Stimulated activated CD4-positive, alpha-beta T cell treated with anti-CD3 and anti-CD28 coated beads, TNF-alpha, amount 100 ng/mL, for 1 hour (primary cell): ENCODE results near the gene RCBTB2.

Experiments
- DNase-seq, 3 donors: peaks; one replicate each; pipeline ENCODE4 v3.0.0-alpha.2; 2020; ENCODE audit warnings: low read depth in 3 of 3, low spot score in 1 of 3

Gene RCBTB2

DNA sequence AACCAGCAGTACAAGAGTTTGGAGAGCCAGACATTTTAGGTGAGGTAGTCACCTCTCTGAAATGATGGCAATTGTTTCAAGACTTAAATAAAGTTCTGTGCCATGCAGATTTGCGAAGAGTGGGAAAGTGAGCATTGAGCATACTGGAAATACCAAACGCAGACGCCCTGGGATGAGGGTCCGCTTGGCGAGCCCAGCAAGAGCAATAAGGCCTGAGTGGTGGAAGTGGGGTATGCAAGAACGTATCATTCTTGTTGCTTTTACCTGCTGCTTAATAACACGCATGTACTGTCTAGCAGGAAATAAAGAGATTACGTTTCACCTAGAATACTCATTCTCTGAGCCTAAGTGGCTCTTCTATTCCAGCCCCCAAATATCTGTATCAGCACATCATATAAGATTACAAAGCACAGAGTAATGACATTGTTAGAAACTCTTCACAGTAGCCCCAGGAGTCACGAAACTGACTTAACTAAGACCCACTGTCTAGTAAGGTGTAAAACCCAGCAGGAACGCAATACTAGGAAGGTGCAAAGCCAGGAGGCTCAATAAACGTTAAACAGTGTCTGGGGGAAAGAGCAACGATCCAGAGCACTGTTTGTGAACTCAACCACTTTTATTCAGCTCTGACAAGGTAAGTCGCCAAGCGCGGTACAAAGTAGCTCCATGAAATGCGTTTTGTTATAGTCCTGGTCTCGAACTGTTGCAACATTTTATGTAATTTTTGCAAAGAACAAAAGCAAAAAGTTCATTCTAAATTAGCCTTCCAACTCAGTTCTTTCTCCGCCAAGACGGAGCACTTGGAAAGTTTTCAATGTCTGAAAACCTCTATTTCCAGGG lies 1.2 kb downstream of the RCBTB2 start:
- DNase-seq = no peak

DNA sequence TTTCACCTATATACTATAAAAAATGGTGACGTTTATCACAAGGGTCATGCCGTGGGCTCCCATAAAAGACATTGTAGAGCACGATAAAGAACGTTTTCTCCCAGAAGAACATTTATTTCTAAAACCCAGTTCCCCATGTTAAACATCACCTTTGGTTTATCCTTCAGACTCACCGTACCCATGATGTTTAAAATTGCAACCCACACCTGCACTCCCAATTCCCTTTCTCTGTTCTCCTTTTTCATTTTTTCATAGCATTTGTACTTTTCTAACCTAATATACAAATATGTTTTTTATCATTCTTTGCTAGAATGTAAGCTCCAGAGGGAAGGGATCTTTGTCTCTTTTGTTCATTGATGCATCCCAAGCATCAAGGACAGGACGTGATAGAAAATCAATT lies 2.0 kb downstream of the RCBTB2 start:
- DNase-seq = no peak

DNA sequence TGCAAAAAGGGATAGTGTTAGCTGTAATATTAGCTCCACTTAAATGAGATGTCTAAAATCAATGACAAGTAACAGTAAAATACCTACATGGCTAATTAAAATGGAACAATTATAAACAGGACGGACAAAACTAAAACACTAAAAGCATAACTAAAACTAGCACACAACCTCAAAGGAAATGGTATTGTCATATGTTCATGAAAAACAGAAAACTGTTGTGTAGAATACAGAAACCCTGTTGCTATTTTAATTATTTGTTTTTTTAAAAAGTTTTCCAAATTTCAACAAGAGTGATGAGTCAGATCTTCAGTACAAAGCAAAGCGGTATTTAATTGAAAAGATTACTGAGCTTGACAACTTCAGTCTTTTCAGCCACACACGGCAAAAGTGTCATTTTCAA lies 4.2 kb downstream of the RCBTB2 start:
- DNase-seq = no peak

DNA sequence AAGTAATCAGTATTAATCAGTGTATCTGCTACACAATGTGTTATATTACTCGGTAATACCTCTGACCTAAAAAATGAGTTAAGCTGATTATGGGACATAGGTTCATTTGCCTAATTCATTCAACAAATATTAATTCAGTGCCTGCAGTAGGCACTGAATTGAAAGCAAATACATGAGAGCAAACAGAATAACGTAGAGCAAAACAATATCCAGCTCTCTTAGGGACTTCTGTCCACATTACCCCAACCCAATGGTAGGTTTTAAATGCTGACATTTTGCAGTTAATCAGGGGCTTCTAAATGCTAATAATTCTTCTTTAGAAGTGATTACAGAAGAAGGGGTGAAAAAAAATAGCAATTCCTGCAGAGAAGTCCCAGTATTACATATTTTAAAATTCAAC lies 4.9 kb downstream of the RCBTB2 start:
- no peak for DNase-seq

DNA sequence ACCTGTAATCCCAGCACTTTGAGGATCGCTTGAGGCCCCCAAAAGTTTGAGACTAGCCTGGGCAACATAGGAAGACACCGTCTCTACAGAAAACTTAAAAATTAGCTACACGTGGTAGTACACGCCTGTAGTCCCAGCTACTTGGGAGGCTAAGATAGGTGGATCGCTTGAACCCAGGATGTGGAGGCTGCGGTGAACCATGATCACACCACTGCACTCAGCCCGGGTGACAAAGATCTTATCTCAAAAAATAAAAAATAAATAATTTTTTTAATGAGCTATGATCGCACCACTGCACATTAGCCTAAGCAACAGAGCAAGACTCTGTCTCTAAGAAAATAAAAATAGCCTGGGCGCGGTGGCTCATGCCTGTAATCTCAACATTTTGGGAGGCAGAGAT lies 6.6 kb downstream of the RCBTB2 start:
- DNase-seq = no peak

DNA sequence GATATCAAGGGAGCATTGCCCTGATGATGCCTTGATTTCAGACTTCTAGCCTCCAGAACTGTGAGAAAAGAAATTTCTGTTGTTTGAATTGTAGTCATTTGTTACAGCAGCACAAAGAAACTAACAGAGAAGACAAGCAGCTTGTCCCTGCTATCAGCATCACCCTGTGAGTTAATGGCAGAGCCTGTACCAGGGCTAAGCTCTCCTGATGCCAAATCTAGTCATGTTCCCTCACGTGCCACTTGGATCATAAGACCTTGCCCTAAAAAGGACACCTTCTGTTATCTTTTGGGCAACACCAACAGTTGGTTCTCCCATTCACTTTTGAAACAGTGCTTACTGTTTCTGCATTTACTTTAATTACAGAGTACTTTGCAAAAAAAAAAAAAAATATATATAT lies 14.8 kb downstream of the RCBTB2 start:
- DNase-seq = no peak

DNA sequence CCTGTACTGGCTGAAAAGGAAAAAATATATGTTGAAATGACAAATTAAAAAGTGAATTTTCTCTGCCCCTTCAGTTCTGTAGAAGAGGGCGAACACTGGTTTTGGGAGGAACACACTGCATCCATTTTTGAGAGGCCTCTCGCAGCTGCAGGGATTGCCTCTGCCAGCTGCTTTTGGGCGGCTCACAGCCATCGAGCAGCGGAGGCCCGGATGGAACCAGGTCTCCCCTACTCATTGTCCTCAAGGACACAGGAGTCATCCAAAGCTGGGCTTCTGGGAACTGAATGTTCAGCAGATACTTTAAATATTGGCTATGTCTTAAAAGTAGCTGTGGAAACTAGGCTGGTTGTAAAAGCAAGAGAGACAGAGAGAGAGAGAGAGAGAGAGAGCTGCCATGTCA lies 17.1 kb downstream of the RCBTB2 start:
- DNase-seq = no peak

DNA sequence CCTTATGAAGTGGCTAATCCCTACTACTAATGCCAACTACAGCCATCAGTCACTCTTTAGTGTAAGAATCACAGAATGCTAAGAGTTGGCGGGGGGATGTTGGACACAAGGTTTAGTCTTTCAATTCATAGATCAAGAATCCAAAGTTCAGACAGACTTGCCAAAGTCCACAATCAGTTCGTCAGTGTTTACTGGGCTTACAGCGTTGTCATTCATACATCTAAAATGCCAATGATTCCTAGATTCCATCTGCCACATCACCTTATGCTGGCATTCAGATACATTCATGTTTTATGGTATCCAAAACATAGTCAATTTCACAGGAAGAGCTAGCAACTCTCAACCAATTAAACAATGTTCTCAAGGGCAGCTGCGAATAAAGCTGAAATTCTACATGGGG lies 18.1 kb downstream of the RCBTB2 start:
- no peak for DNase-seq

DNA sequence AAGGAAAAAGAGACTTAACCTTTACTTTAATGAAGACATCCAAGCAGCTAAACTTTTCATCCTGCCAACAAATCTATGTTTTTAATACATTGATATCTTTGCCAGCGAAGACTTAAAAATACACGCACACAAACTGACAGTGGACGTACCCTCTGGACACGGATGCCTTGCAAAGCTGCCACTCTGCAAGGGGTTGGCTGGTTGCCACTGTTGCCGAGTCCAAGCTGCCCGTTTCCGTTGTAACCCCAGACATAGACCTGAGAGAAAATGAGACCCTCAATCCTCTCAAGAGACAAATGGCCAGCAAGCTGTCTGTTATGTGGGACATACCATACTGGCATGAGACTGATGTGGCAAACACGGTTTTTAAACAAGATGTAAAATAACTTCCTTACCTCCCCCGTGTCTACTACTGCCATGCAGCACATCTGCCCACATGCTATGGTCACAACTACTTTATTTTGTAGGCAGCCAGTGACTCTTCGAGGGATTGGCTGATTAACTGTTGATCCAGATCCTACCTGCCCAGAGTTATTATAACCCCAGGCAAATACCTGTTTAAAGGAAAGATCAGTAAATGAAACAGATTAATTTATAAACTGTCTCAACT lies 21.2 kb downstream of the RCBTB2 start:
- DNase-seq = no peak

DNA sequence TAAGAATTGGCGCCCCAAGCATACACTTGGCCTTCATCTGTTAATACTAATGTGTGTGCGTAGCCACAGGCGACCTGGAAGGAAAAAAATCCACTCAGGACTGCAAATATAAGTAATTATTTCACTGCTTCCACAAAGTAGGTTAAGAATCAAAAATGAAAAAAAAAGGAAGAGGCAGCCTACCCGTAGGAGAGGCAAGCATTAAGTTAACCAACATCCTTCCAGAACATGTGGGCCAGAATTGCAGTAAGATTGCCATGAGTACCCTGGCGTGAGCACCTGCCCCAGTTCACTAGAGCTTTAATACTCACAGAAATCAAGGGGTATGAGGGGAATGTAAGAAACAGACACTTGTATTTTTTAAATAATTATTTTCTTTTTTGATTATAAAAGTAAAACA lies 22.2 kb downstream of the RCBTB2 start:
- DNase-seq = no peak

DNA sequence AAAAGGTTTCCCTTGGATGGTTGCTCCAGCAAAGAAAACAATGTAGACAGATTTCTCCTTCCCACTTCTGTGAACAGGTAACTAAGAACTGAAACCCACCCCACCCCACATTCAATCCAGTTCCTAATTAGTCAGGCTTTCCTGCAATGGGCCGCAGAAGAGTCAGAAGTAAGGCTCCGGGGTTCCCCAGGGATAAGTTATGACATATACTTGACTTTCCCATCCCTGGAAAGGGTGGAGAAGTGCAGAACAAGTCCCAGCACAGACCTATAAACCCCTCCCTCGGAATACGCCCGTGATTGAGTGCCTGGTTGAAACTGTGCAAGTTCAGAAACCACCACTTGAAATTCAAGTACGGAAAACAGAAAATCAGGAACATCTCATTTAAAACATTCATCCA lies 24.9 kb downstream of the RCBTB2 start:
- DNase-seq = no peak

DNA sequence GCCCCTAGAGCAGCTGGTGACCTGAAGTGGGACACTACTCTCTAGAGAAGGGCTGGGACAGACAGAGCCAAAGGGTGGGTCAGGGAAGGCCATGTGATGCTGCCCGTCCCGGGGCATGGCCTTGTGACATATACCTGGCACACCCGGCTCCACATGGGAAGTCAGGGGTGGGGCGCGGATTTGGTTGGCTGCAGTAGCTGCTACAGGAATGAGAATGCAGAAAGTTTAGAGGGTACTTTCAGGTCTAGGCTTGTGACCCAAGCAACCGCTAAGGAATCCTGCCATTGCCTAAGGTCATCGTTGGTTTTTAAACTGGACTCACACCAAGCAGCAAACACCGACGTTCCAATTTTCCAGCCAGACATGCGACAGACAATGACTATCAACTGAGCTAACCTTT lies 25.9 kb downstream of the RCBTB2 start:
- no peak for DNase-seq

DNA sequence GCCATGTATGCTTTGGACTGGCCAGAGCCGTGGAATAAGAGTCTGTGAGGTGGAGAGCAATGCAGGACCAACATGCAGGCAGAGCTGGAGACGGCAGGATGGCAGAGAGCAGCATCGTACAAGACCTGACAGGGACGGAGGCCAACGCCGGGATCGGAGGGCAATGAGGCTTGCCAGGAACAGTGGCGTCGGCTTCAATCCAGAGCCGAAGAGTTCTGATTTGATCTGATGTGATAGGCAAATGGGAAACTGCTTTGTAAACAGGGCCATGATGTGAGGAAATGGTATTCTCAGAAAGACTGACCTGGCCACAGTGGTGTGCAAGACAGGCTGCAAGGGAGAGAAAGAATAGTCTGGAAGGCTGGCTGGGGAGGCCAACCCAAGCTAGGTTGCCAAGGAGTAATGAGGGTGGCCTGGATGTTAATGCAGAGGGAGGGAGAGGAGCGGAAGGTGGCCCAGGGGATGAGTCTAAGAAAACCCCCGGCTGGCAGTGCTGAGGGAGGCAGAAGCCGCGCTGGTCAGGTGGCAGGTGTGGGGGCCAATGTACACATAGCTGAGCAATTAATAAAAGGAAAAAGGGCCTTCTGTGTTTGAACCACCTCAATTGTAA lies 26.7 kb downstream of the RCBTB2 start:
- no peak for DNase-seq

DNA sequence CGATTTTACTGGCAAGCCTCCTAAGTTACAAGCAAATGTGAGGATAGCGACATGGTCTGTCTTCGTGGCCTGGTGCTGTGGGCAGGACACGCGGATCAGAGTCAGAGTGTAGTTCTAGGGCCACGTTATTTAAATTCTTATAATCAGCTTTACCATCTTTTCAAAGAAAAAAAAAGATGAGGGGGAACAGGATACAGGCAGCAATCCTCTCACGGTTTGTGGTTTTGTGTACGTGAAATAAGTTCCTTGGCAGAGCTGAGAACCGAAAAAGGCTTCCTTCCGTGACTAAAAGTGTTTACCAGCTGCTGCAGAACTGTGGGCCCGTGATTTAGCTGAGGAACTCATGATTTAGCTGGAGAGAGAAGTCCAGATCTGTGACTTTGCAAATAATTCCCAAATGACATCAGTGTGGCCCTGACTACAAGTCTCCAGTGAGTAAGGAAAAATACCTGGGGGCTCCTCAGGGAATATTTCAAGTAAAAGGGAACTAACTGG lies 27.2 kb downstream of the RCBTB2 start:
- no peak for DNase-seq

DNA sequence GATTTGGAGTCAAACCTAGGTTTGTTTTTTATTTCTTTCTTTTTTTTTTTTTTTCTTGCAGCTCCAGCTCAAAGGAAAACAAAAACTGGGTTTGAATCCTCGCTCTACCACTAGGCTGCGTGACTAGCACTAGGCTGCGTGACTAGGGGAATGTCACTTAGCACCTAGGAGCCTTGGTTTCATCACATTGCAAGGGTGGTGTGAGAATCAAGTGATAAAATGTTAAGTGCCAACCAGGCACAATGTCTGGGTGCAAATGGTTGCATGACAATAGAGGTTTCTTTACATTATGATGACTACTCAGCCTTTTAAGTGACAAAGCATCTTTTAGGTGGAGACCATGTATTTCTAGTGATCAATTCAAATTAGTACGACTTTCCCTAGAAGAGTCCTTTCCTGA lies 27.9 kb downstream of the RCBTB2 start:
- no peak for DNase-seq

DNA sequence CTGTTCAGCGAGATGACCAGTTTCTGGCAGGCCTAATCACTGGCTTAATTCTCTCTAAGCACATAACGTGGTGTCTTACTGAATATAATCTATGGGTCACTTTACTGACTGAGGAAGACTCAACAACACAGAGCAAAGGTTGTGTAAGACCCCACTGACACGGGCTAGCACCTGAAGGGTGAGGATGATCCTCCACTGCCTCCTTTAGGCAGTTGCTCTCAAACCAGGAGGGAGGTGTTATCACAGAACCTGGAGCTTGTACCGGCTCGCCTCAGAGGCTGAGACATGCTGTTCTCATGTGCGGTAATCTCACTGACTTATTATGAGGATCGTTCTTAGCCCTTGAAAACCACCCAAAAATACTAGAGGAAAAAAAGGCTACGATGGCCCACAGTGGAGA lies 28.3 kb downstream of the RCBTB2 start:
- no peak for DNase-seq

DNA sequence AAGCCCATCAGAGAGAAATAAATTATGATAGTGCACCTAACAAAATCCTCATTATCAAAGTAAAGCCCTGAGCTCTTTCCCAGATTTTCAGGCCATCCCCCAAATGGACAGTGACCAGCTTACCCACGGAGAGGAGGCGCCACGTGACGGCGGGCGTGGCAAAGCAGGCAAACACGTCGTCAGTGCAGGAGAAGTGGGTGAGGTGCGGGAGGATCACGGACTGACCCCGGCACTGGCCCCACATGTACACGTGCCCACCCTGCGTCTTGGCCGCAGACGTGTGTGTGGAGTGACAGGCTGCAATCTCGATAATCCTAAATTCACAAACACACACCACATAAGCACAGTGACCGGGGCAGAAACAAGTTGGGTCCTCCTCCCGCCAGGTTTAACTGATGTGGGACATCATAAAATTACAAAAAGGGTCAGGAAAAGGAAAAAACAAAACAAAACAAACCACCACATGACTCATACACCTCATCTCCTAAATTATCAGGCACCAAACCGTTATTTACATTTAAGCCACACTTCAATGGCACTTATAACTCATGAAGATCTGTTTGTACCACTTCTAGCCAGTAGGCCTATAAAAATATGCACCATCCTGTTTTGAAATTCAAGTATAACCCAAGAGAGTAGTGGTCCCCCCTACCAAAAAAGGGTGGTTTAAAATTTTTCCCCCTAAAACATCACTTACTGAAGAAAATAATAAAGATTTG lies 30.1 kb downstream of the RCBTB2 start:
- no peak for DNase-seq

DNA sequence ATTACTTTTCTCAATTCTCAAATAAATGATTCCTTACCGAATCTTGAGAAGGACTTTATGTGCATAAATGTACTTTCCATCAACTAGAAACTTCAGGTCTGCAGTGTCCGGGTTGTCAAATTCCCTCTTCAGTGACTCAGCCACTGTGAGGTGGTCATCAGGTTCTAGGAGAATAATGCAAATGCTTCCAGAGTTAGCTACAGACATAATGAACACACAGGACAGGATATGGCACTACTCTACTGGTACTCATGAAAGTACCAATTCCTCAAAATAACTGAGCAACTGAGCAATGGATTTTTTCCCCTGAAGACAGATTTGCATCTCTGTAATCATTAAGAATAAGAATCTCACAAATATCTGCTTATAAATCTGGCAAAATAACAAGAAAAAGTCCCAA lies 31.2 kb downstream of the RCBTB2 start:
- DNase-seq = no peak

DNA sequence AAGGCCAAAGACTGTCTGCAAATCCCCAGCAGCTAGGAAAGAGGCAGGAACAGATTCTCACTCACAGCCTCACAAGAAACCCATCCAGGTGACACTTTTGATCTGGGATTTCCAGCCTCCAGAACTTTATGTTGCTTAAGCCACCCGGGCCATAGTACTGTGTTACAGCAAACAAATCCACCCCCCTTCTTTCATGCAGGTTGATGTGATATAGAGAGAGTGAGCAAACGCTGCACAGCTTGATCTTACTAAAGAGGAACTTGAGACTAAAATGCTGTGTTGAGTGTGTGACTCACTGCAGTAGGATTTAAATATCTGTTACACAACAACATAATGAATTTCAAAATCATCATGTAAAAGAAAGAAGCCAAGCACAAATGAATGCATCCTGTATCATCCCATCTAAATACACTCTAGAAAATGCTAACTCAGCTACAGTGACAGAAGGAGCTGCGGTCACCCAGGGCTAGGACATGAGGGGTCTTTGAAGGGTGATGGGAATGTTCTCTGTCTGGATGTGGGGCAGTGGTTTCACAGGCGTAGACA lies 32.2 kb downstream of the RCBTB2 start:
- no peak for DNase-seq

DNA sequence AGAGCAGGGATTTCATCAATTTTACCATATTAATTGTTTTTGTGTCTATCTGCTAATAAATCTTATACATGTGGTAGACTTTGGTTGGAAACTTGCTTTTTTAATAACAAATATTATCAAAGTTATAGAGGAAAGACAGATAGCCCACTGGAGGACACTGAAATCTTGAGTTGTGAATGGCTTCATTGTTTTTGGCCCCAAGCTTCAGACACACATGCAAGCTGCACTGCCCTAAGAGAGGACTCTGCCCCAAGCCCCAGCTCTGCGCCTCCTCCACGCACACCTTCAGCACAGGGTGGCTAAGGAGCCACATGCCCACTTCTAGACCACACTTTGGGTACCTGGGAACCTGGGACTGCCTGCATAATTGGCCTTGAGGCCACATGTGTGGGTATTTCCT lies 35.2 kb downstream of the RCBTB2 start:
- DNase-seq = no peak
